Liver (tissue), 4 donors: ENCODE data around the gene CYP26C1. TPM values are rescaled to one million over a fixed set of nuclear protein-coding genes. Genes with fewer than 3 reads are reported as not detected.

ENCODE experiments used
- polyA plus RNA-seq, 2 donors: library from polyadenylated mRNA; stranded (reverse) in 1 of 2; unstranded in 1 of 2; fragments of 200-250 nt in 1 of 2; fragments of >200 nt in 1 of 2; fragmentation: Nextera tagmentation in 1 of 2; extraction: Ambion mirVana in 1 of 2; gene quantifications; one replicate each; pipeline versions ENCODE4 v1.2.1 to v1.2.3, GENCODE V29; 2013 to 2015
- total RNA-seq, 2 donors: library from RNA; depleted of rRNA; stranded (reverse); fragments of >200 nt; gene quantifications; one replicate each; pipeline ENCODE4 v1.2.3, GENCODE V29; 2014
- donor health status: healthy.
- donor health status: healthy.
- donor health status: healthy.

The CYP26C1 gene
- total and polyA plus RNA-seq, 4 donors: 0.09 to 0.25 TPM; not detected in 2

Other genes with a start within 250 kb of the CYP26C1 start
- 10 to 100 TPM; 10.2 to 35.4 TPM for gene EXOC6, start 212.3 kb upstream of the CYP26C1 start, total RNA-seq
- gene EXOC6, start 212.3 kb upstream of the CYP26C1 start, polyA plus RNA-seq: 1 to 10 TPM; 6.5 to 6.7 TPM
- under 1 TPM in 1 of 2 donors, not detected in 1; 0.08 TPM for gene CYP26A1, start 13.1 kb downstream of the CYP26C1 start, total RNA-seq
- 1 to 10 TPM in 1 of 2 donors, under 1 TPM in 1; 0.29 to 1.4 TPM for gene CYP26A1, start 13.1 kb downstream of the CYP26C1 start, polyA plus RNA-seq